Measurements from ENCODE around the gene CACNA1I. TPM values are rescaled to one million over a fixed set of nuclear protein-coding genes. Genes with fewer than 3 reads are reported as not detected.

The CACNA1I gene
- total and polyA plus RNA-seq, 9 donors: 0.02 to 0.23 (median 0.09) TPM; not detected in 1

- H3K4me1 ChIP-seq (ENCODE audit: insufficient read depth): peaks cover 3% of the 10 kb centered on the region
- intact Hi-C loops (cut with DNase I): loop anchor here (5.0 to 10.0 kb wide), 5 partner anchors 217 to 813 kb away; partner anchors contain the start of genes ADSL (in 1 of the 4) and RPL3 (in 1 of the 4)
- no peaks in the 10 kb centered on the region for H3K27me3 ChIP-seq
- no peaks in the 10 kb centered on the region for H3K36me3 ChIP-seq
- DNase-seq: peak; percentile 82 to 95 (median 90)
- peak overlapping the region; percentile 8 for H3K4me3 ChIP-seq
- WGBS, 3 donors: 4 to 10% (median 6%) methylated on average over 18 to 41 of the region's 41 CpGs
- TF ChIP-seq, protein P1, sequence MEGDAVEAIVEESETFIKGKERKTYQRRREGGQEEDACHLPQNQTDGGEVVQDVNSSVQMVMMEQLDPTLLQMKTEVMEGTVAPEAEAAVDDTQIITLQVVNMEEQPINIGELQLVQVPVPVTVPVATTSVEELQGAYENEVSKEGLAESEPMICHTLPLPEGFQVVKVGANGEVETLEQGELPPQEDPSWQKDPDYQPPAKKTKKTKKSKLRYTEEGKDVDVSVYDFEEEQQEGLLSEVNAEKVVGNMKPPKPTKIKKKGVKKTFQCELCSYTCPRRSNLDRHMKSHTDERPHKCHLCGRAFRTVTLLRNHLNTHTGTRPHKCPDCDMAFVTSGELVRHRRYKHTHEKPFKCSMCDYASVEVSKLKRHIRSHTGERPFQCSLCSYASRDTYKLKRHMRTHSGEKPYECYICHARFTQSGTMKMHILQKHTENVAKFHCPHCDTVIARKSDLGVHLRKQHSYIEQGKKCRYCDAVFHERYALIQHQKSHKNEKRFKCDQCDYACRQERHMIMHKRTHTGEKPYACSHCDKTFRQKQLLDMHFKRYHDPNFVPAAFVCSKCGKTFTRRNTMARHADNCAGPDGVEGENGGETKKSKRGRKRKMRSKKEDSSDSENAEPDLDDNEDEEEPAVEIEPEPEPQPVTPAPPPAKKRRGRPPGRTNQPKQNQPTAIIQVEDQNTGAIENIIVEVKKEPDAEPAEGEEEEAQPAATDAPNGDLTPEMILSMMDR (IDR thresholded peaks at IDR 0.05): peak; percentile 85 to 98 (median 97)
- TF ChIP-seq POLR2A (IDR thresholded peaks at IDR 0.05): no peak
- H3K27ac ChIP-seq: peak overlapping the region in 1 of 2 donors; percentile 25
- H3K9me3 ChIP-seq: no peaks in the 10 kb centered on the region
Measured at GRCh38 chr22:39534591-39535356, 35.8 kb upstream of the CACNA1I start.

DNA sequence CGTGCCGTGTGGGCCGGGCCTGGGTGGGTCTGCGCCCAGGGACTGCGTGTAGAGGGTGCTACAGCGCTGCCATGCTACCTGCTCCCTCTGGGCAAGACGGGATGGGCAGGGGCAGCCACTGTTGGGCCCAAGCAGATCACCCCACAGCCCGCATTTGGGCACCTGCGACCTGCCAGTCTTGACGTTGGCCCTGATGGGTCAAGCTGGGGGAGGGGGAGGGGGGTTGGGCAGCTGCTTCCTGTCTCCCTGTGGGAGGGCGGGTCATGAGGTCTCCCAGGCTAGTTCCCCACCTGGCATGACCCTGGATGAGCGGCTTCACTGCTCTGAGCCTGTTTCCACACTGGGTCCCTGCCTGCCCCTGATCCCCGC is 35.2 kb upstream of the CACNA1I start:
- intact Hi-C loops (cut with DNase I): loop anchor here in 3 of 4 donors (5.0 to 10.0 kb wide), 3 partner anchors 361 to 489 kb away; no protein-coding TSS in a partner anchor
- TF ChIP-seq POLR2A (IDR thresholded peaks at IDR 0.05) (no peak), EP300 (IDR thresholded peaks at IDR 0.05) (no peak)
- TF ChIP-seq, protein P1 (IDR thresholded peaks at IDR 0.05): no peak
- no peaks in the 10 kb centered on the region for H3K36me3 ChIP-seq

GRCh38 chr22:39535831-39536449 is 34.6 kb upstream of the CACNA1I start:
- 85 to 89% (median 85%) methylated on average over 15 of the region's 15 CpGs for WGBS, 3 donors
- DNase-seq: peak in 1 of 5 donors; percentile 24
- Histone ChIP-seq H3K27ac (no peak overlapping the region), H3K9me3 (no peaks in the 10 kb centered on the region), H3K4me3 (no peak overlapping the region), H3K27me3 (no peaks in the 10 kb centered on the region), H3K36me3 (no peaks in the 10 kb centered on the region), H3K4me1 (ENCODE audit: insufficient read depth) (peaks cover 2% of the 10 kb centered on the region)
- intact Hi-C loops (cut with DNase I): loop anchor here (2.0 to 10.0 kb wide), 4 partner anchors 361 to 489 kb away; no protein-coding TSS in a partner anchor
- TF ChIP-seq POLR2A (IDR thresholded peaks at IDR 0.05): no peak
- TF ChIP-seq EP300 (IDR thresholded peaks at IDR 0.05): no peak
- TF ChIP-seq, protein P1 (IDR thresholded peaks at IDR 0.05): no peak

More for the DNA sequence above, 35.2 kb upstream of the CACNA1I start:
- peak in 1 of 5 donors; percentile 53 for DNase-seq
- no peaks in the 10 kb centered on the region for H3K9me3 ChIP-seq
- WGBS, 3 donors: 48 to 57% (median 54%) methylated on average over 11 to 13 of the region's 13 CpGs
- H3K4me1 ChIP-seq (ENCODE audit: insufficient read depth): peaks cover 3% of the 10 kb centered on the region
- no peak overlapping the region for H3K4me3 ChIP-seq
- no peaks in the 10 kb centered on the region for H3K27me3 ChIP-seq
- no peak overlapping the region for H3K27ac ChIP-seq

DNA sequence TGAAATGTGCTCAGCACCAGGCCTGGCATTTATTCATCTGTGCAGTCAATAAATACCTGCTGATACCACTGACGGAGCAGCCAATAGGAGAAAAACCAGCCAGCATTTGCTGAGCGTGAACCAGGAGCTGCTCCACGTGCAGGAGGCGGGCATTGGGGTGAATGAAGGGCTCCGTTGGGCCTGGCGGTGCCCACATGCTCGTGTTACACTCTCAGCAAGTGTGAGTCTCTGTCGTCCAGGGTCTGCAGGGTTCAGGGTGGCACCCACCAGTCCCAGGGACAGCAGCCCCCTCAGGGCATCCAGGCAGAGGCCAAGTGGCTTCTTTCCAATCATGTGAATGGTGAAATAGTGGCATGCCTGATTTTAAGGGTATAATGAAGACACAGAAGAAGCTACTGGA is 33.8 kb upstream of the CACNA1I start:
- intact Hi-C loops (cut with DNase I): loop anchor here (2.0 to 10.0 kb wide), 4 partner anchors 362 to 488 kb away; no protein-coding TSS in a partner anchor
- no peak for DNase-seq
- Histone ChIP-seq H3K27me3 (no peaks in the 10 kb centered on the region), H3K9me3 (no peaks in the 10 kb centered on the region), H3K4me1 (ENCODE audit: insufficient read depth) (no peaks in the 10 kb centered on the region), H3K36me3 (no peaks in the 10 kb centered on the region), H3K27ac (no peak overlapping the region), H3K4me3 (no peak overlapping the region)
- TF ChIP-seq POLR2A (IDR thresholded peaks at IDR 0.05) (no peak), EP300 (IDR thresholded peaks at IDR 0.05) (no peak)
- TF ChIP-seq, protein P1 (IDR thresholded peaks at IDR 0.05): no peak
- WGBS, 3 donors: 59 to 67% (median 60%) methylated on average over 8 of the region's 8 CpGs
